Adrenal gland (tissue), 5 donors: ENCODE data around the gene IPO13.

ENCODE experiments used
- POLR2A ChIP-seq, 2 donors: fragments of 450-650 bp; IDR thresholded peaks; one replicate each; pipeline ENCODE4 v1.6.1; 2017; ENCODE audit warnings: antibody characterized with exemption in 2 of 2, mild to moderate bottlenecking in 2 of 2, moderate library complexity in 1 of 2
- TF ChIP-seq, protein P1 (sequence below), 6 experiments: fragments of 450-650 bp in 4 of 6; fragments of 200-600 bp in 2 of 6; sonication (generic) in 1 of 6; IDR thresholded peaks; 1 replicate in 5 of 6; 2 replicates in 1 of 6; pipeline versions ENCODE4 v1.5.1 to v1.8.0; 2016 to 2021; ENCODE audit warnings: antibody characterized with exemption in 6 of 6, mild to moderate bottlenecking in 2 of 6, moderate library complexity in 1 of 6
- donor health status: DM: no; HTN: no; CAD: no.

GRCh38 chr1:44015206-44015605, 68.5 kb downstream of the IPO13 start:
- TF ChIP-seq, protein P1, sequence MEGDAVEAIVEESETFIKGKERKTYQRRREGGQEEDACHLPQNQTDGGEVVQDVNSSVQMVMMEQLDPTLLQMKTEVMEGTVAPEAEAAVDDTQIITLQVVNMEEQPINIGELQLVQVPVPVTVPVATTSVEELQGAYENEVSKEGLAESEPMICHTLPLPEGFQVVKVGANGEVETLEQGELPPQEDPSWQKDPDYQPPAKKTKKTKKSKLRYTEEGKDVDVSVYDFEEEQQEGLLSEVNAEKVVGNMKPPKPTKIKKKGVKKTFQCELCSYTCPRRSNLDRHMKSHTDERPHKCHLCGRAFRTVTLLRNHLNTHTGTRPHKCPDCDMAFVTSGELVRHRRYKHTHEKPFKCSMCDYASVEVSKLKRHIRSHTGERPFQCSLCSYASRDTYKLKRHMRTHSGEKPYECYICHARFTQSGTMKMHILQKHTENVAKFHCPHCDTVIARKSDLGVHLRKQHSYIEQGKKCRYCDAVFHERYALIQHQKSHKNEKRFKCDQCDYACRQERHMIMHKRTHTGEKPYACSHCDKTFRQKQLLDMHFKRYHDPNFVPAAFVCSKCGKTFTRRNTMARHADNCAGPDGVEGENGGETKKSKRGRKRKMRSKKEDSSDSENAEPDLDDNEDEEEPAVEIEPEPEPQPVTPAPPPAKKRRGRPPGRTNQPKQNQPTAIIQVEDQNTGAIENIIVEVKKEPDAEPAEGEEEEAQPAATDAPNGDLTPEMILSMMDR (IDR thresholded peaks at IDR 0.05) = no peak
- no peak for TF ChIP-seq POLR2A (IDR thresholded peaks at IDR 0.05)
